Measurements from ENCODE around the gene PACRG.

PACRG gene

GRCh38 chr6:163023700-163024099, 295.9 kb downstream of the PACRG start:
- DNase-seq: no peak

- no peak for DNase-seq
Measured at GRCh38 chr6:163026893-163027292, 299.1 kb downstream of the PACRG start.

GRCh38 chr6:163030980-163031379, 303.2 kb downstream of the PACRG start:
- DNase-seq: no peak

- no peak for DNase-seq
Measured at GRCh38 chr6:163031931-163032330, 304.2 kb downstream of the PACRG start.

- no peak for DNase-seq
Measured at GRCh38 chr6:163036160-163036645, 308.4 kb downstream of the PACRG start.

GRCh38 chr6:163038317-163038716, 310.5 kb downstream of the PACRG start:
- DNase-seq: no peak

GRCh38 chr6:163048345-163048744, 320.6 kb downstream of the PACRG start:
- no peak for DNase-seq

- no peak for DNase-seq
Measured at GRCh38 chr6:163053667-163054344, 326.0 kb downstream of the PACRG start.

GRCh38 chr6:163054641-163055040, 326.9 kb downstream of the PACRG start:
- DNase-seq: no peak

GRCh38 chr6:163057260-163057659, 329.5 kb downstream of the PACRG start:
- DNase-seq: no peak

GRCh38 chr6:163062790-163063189, 335.0 kb downstream of the PACRG start:
- DNase-seq: no peak

GRCh38 chr6:163063561-163063960, 335.8 kb downstream of the PACRG start:
- no peak for DNase-seq

GRCh38 chr6:163064397-163064796, 336.6 kb downstream of the PACRG start:
- DNase-seq: no peak

GRCh38 chr6:163066200-163066599, 338.4 kb downstream of the PACRG start:
- DNase-seq: no peak

- DNase-seq: no peak
Measured at GRCh38 chr6:163077134-163077533, 349.4 kb downstream of the PACRG start.

GRCh38 chr6:163078712-163079111, 350.9 kb downstream of the PACRG start:
- no peak for DNase-seq

GRCh38 chr6:163080228-163080627, 352.5 kb downstream of the PACRG start:
- no peak for DNase-seq

- no peak for DNase-seq
Measured at GRCh38 chr6:163083141-163083540, 355.4 kb downstream of the PACRG start.

- no peak for DNase-seq
Measured at GRCh38 chr6:163085426-163085825, 357.7 kb downstream of the PACRG start.

GRCh38 chr6:163085861-163086623, 358.3 kb downstream of the PACRG start:
- no peak for DNase-seq

GRCh38 chr6:163086624-163086920, 358.8 kb downstream of the PACRG start:
- no peak for DNase-seq

GRCh38 chr6:163087981-163088380, 360.2 kb downstream of the PACRG start:
- no peak for DNase-seq

GRCh38 chr6:163092876-163093275, 365.1 kb downstream of the PACRG start:
- DNase-seq: no peak

GRCh38 chr6:163094881-163095280, 367.1 kb downstream of the PACRG start:
- no peak for DNase-seq

GRCh38 chr6:163095401-163095800, 367.6 kb downstream of the PACRG start:
- DNase-seq: no peak

All from activated T-cell treated with anti-CD3 and anti-CD28 coated beads, Interleukin-2, amount 50 U/mL, for 48 hours (primary cell).